MG63 (cell line): ENCODE measurements around the gene MPST. TPM values are rescaled to one million over a fixed set of nuclear protein-coding genes. Genes with fewer than 3 reads are reported as not detected.

Source experiments
- DNase-seq: peaks from one replicate; pipeline ENCODE4 v3.0.0-alpha.2; 2020
- H3K27me3 ChIP-seq: fragments of 250-450 bp; sonication (Bioruptor Pico); 2 replicates; pipeline ENCODE4 v1.5.1; 2020; ENCODE audit warnings: mild to moderate bottlenecking, moderate library complexity
- H3K36me3 ChIP-seq: fragments of 250-450 bp; sonication (Bioruptor Pico); 2 replicates; pipeline ENCODE4 v1.5.1; 2020; ENCODE audit warnings: mild to moderate bottlenecking, moderate library complexity
- H3K4me3 ChIP-seq: fragments of 250-450 bp; sonication (Bioruptor Pico); 2 replicates; pipeline ENCODE4 v1.5.1; 2020; ENCODE audit warnings: mild to moderate bottlenecking, moderate library complexity
- H3K9me3 ChIP-seq: fragments of 250-450 bp; sonication (Bioruptor Pico); 2 replicates; pipeline ENCODE4 v1.5.1; 2020; ENCODE audit warnings: mild to moderate bottlenecking, moderate library complexity
- total RNA-seq: library from RNA; depleted of rRNA; stranded (reverse); fragments of >200 nt; shearing (Covaris generic); gene quantifications from 2 replicates; pipeline ENCODE4 v1.2.3, GENCODE V29; 2014; ENCODE audit warnings: low replicate concordance

The MPST gene
- total RNA-seq, 1 experiment from 2014 or later: 95.7 TPM

DNA sequence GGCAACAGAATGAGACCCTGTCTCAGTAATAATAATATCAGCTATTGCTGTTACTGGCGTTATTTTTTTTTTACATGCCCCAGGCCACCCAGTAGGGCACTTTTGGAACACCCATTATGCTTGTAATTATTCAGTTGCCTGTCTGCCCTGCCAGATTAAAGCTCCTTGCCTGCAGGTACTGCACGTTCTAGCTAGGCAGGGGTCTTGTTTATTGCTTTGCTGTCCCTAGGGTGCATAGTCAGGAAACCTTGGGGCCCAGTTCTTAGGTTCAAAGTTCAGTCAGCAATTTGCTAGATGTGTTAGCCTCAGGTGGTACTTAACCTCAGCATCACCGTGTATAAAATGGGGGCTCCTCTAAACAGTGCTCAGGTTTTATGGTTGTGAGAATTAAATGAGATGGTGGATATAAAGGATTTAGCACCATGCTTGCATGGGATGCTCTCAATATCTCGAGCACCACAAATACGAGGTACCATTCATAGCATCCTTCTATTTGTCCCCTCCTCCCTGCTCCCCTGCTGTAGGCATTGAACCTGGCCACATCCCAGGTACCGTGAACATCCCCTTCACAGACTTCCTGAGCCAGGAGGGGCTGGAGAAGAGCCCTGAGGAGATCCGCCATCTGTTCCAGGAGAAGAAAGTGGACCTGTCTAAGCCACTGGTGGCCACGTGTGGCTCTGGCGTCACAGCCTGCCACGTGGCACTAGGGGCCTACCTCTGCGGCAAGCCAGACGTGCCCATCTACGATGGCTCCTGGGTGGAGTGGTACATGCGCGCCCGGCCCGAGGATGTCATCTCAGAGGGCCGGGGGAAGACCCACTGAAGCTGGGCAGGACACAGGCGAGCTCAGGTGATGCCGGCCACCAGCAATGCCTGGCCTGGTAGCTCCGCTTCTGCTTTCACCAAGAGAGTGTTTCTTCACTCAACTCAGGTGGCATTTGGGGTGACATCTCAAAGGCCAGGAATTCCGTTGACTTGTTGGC, 9.4 kb downstream of the MPST start:
- peaks cover 14% of the 10 kb centered on the region for H3K36me3 ChIP-seq
- no peaks in the 10 kb centered on the region for H3K9me3 ChIP-seq
- no peak for DNase-seq

DNA sequence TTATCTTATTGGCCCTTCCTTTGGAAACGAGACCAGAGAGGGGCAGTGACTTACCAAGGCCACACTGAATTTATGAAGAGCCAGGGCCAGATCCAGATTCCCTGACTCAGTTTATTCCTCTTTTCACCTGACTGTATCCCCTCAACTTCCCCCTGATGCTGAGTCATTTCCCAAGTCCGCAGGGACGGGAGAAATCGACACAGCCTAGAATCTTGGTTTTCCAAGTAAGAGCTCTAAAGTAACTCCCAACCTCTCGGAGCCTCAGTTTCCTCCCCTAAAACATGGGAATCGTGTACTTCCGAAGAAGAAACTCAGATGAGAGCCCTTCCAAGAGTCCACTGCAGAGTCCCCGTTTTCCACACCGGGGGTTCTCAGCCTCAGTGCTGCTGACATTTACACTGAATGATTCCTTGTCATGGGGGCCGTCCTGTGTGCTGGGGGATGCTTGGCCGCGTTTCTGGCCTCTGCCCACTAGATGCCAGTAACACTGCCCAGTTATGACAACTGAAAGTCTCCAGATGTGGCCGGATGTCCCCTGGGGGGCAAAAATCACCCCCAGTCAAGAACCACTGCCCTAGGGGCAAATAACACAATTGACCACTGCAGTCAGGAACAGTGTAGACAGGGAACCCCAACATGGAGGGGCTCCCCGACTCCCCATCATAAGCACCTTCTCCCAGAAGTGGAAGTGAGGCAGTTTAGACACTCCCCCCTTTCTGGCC, 11.2 kb downstream of the MPST start:
- no peak for DNase-seq
- no peaks in the 10 kb centered on the region for H3K9me3 ChIP-seq
- H3K36me3 ChIP-seq: peaks cover 3% of the 10 kb centered on the region
- H3K4me3 ChIP-seq: no peak overlapping the region
- no peaks in the 10 kb centered on the region for H3K27me3 ChIP-seq

More for the DNA sequence above, 9.4 kb downstream of the MPST start:
- no peaks in the 10 kb centered on the region for H3K27me3 ChIP-seq
- H3K4me3 ChIP-seq: no peak overlapping the region

- Histone ChIP-seq H3K36me3 (peaks cover 2% of the 10 kb centered on the region), H3K9me3 (no peaks in the 10 kb centered on the region), H3K27me3 (no peaks in the 10 kb centered on the region), H3K4me3 (no peak overlapping the region)
- DNase-seq: no peak
Observed at GRCh38 chr22:37032134-37032534, 12.6 kb downstream of the MPST start.

DNA sequence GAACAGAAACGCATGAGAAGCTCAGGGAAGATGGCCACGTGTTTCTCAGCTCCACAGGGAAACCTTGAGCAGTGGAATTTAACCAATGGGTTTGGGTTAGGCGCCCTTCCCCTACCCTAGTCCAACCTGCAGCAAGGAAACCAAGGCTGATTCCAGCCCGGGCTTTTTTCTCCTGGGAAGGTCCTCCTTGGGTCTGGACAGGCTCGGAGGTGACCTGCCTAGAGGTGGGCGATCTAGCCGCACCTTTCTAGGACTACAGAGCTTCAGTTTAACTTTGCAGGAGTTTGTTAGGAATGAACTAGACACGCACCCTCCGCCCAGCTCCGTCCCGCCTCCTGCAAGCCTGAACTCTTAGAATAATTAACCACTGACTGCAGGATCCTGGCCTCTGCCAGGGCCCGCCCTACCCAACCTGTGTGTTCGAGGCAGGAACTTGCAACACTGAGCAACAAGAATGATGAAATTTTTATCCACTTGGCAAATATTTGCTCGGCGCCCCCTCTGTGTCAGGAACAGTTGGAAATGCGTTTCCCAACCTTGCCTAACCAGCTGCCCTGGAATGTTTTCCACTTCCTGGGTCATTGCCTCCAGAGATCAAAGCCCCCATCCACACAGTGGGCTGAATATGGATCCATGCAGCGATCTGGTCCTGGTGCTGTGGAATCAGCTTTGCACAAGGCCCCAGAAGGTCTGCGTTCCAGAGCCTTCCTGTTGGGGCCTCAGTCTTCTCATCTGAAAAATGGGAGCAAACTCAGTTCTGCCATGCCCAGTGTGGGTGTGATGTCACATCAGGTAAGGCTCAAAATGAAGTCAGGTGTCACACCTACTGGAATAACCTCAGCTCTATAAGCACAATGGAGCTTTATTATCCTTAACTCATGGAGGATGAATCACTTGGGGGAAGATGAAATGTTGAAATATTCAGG, 13.3 kb downstream of the MPST start:
- no peak overlapping the region for H3K4me3 ChIP-seq
- no peaks in the 10 kb centered on the region; the same call in 1 of the 2 replicates for H3K36me3 ChIP-seq
- DNase-seq: peak; percentile 26
- no peaks in the 10 kb centered on the region for H3K9me3 ChIP-seq
- H3K27me3 ChIP-seq: no peaks in the 10 kb centered on the region

- no peak for DNase-seq
- H3K4me3 ChIP-seq: no peak overlapping the region
- no peaks in the 10 kb centered on the region; the same call in 1 of the 2 replicates for H3K36me3 ChIP-seq
- no peaks in the 10 kb centered on the region for H3K27me3 ChIP-seq
- H3K9me3 ChIP-seq: no peaks in the 10 kb centered on the region
Observed at GRCh38 chr22:37033605-37034430, 14.3 kb downstream of the MPST start.

- H3K27me3 ChIP-seq: no peaks in the 10 kb centered on the region
- no peaks in the 10 kb centered on the region for H3K9me3 ChIP-seq
- H3K4me3 ChIP-seq: no peak overlapping the region
- no peaks in the 10 kb centered on the region for H3K36me3 ChIP-seq
- DNase-seq: no peak
Observed at GRCh38 chr22:37036655-37037377, 17.3 kb downstream of the MPST start.

- no peak overlapping the region for H3K4me3 ChIP-seq
- H3K9me3 ChIP-seq: no peaks in the 10 kb centered on the region
- H3K36me3 ChIP-seq: no peaks in the 10 kb centered on the region
- DNase-seq: no peak
- H3K27me3 ChIP-seq: no peaks in the 10 kb centered on the region
Observed at GRCh38 chr22:37037669-37038068, 18.1 kb downstream of the MPST start.

GRCh38 chr22:37039466-37039865, 19.9 kb downstream of the MPST start:
- DNase-seq: no peak
- no peak overlapping the region for H3K4me3 ChIP-seq
- no peaks in the 10 kb centered on the region for H3K9me3 ChIP-seq
- H3K27me3 ChIP-seq: no peaks in the 10 kb centered on the region
- H3K36me3 ChIP-seq: no peaks in the 10 kb centered on the region

- Histone ChIP-seq H3K36me3 (no peaks in the 10 kb centered on the region), H3K9me3 (no peaks in the 10 kb centered on the region), H3K27me3 (no peaks in the 10 kb centered on the region), H3K4me3 (no peak overlapping the region)
- DNase-seq: no peak
Observed at GRCh38 chr22:37043209-37043827, 23.8 kb downstream of the MPST start.

DNA sequence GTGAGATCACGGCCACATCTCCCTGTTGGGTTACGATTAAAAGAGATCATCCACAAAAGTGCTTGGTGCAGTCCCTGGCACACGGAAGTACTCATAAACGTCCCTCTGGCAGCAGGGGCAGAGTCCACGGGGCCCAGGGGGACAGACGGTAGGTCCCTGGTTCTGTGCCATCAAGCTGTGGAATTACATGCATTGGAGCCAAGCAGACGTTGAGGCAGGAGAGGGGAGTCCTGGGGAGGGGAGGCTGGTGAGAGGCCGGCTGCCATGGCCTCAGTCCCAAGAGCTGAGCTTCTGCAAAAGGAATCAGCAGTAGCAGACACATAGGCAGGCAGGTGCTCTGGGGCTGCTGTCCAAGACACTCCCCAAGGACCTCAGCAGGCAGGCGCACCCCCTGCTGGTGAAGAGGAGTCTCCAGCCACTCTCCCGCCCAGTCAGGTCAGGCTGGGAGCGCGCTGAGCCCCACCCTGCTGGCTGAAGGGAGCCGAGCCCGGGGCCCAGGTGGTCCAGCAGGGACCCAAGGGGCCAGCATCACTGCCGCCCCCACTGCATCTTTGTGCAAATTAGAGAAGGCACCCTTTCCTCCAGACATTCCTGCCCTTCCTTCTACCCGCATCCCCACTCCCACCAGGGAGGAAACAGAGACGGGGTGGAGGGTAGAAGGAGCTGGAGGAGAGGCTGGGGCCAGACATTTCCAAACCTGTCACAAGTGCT, 24.4 kb downstream of the MPST start:
- no peaks in the 10 kb centered on the region for H3K27me3 ChIP-seq
- H3K9me3 ChIP-seq: no peaks in the 10 kb centered on the region
- H3K4me3 ChIP-seq: no peak overlapping the region
- no peaks in the 10 kb centered on the region for H3K36me3 ChIP-seq
- DNase-seq: peak; percentile 14

- DNase-seq: no peak
- H3K4me3 ChIP-seq: no peak overlapping the region
- no peaks in the 10 kb centered on the region for H3K9me3 ChIP-seq
- no peaks in the 10 kb centered on the region for H3K36me3 ChIP-seq
- H3K27me3 ChIP-seq: no peaks in the 10 kb centered on the region
Observed at GRCh38 chr22:37044634-37045625, 25.4 kb downstream of the MPST start.

GRCh38 chr22:37045958-37046357, 26.4 kb downstream of the MPST start:
- H3K9me3 ChIP-seq: no peaks in the 10 kb centered on the region
- no peak for DNase-seq
- H3K4me3 ChIP-seq: no peak overlapping the region
- no peaks in the 10 kb centered on the region for H3K27me3 ChIP-seq
- H3K36me3 ChIP-seq: no peaks in the 10 kb centered on the region

DNA sequence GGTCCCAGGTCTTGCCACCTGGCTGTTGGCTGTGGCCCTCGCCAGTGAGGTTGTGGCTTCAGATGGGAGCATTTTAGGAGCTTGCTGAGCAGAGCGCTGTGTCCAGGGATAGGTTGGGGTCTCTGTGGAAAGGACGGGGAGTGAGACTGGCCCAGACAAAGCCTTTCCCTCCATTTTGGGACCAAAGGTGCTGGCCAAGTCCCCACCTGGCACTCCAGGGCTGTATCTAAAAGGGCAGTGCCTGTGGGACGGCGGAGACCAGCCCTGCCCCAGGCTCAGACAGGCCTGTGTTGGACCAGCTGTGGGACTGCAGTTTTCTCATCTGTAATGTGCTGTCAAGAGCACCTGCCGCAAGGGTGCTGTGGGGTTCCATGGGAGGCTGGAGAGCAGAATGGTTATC, 27.0 kb downstream of the MPST start:
- Histone ChIP-seq H3K36me3 (no peaks in the 10 kb centered on the region), H3K9me3 (no peaks in the 10 kb centered on the region), H3K4me3 (no peak overlapping the region), H3K27me3 (no peaks in the 10 kb centered on the region)
- no peak for DNase-seq
